Activated T-cell treated with anti-CD3 and anti-CD28 coated beads, Interleukin-2, amount 50 U/mL, for 72 hours (primary cell): ENCODE measurements around the gene FGFR4. TPM values are rescaled to one million over a fixed set of nuclear protein-coding genes. Genes with fewer than 3 reads are reported as not detected.

Experiments used
- ATAC-seq, 2 donors: fragments of 150-1000 bp; cut with Tn5 transposase; replicated peaks in 1 of 2; 2 replicates each; pipeline ENCODE4 v1.10.0; 2021; ENCODE audit warnings: moderate library complexity in 2 of 2, mild to moderate bottlenecking in 1 of 2
- DNase-seq, 2 donors: peaks; one replicate each; pipeline ENCODE4 v3.0.0; 2021 to 2022; ENCODE audit warnings: mixed read lengths in 1 of 2
- H3K27ac Mint-ChIP-seq: one replicate; pipeline ENCODE4 v1.8.0; 2022; ENCODE audit warnings: mild to moderate bottlenecking, moderate library complexity, mixed read lengths
- H3K27me3 Mint-ChIP-seq: one replicate; pipeline ENCODE4 v1.8.0; 2022; ENCODE audit warnings: low read depth, mixed read lengths
- H3K36me3 Mint-ChIP-seq, 2 donors: one replicate each; pipeline ENCODE4 v1.8.0; 2022; ENCODE audit warnings: mixed read lengths in 2 of 2, mild to moderate bottlenecking in 1 of 2; ENCODE audit not compliant: insufficient read depth in 2 of 2
- H3K4me1 Mint-ChIP-seq: one replicate; pipeline ENCODE4 v1.8.0; 2022; ENCODE audit warnings: low read depth, mixed read lengths
- H3K4me3 Mint-ChIP-seq, 2 donors: one replicate each; pipeline ENCODE4 v1.8.0; 2022; ENCODE audit warnings: mild to moderate bottlenecking in 2 of 2, mixed read lengths in 2 of 2, moderate library complexity in 2 of 2
- H3K9me3 Mint-ChIP-seq, 2 donors: one replicate each; pipeline ENCODE4 v1.8.0; 2022; ENCODE audit warnings: mixed read lengths in 2 of 2
- total RNA-seq, 2 donors: library from RNA; stranded (reverse); gene quantifications; one replicate each; pipeline ENCODE4 v1.2.3, GENCODE V29; 2022

The FGFR4 gene
- total RNA-seq, 2 donors from 2014 or later = 0.62 to 1.1 TPM

DNA sequence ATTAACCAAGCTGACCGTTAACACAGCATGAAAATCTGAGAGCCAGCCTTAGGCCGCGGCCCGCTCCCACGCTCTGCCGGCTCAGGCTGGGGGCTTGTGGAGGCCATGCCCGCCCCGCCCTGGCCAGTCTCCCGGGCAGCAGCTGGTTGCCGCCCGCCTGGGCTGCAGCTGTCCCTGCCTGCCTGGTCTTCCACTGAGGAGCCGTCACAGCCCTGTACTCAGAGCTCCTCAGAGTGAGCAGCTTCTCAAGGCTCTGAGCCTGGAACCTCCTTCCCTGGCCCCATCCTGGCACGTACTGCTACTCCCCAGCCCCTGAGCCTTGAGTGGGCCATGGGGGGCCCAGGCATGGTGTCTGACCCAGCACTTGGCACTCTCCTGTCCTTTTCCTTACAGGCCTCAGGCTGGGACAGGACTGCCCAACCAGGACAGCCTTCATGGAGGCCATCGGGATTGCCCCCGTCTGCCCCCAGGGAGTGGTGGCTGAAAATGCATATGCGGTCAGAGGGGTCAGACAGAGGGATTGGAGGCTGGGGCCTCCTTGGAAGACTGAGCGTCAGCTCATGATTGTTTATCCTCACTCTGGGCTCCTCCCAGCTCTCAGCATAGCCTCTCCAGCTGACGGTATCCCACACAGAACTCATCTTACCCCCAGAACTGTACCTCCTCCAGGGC, 11.9 kb downstream of the FGFR4 start:
- no peak for DNase-seq
- no peaks in the 10 kb centered on the region for H3K4me1 Mint-ChIP-seq
- no peak overlapping the region for H3K27ac Mint-ChIP-seq
- H3K36me3 Mint-ChIP-seq = no peaks in the 10 kb centered on the region
- H3K9me3 Mint-ChIP-seq = no peaks in the 10 kb centered on the region
- ATAC-seq = no peak
- H3K27me3 Mint-ChIP-seq = peaks cover 7% of the 10 kb centered on the region
- H3K4me3 Mint-ChIP-seq = no peak overlapping the region

DNA sequence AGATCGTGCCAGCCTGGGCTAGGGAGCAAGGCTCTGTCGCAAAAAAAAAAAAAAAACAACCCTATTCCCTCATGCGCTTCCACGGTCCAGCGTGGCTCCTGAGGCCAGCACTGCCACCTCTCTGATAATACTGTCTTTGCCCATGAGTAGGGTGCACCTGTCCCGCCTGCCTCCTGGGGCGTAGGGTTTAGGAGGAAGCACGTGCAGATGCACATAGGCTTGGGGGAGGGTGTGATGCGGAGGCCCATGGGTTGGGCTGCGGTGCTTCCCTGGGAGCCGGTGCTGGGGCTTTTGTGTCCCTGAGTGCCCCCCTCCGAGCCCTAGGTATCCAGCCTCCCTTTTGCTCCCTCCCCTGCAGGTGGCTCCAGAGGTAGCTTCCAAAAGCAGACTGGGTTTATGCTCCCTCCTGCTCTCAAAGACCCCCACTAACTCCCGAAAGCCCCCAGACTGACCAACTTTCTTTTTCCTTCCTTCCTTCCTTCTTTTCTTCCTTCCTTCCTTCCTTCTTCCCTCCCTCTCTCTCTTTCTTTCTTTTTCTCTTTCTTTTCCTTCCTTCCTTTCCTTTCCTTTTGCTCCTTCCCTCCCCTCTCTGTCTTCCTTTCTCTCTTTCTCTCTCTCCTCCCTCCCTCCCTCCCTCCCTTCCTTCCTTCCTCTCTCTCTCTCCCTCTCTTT, 12.8 kb downstream of the FGFR4 start:
- no peaks in the 10 kb centered on the region for H3K36me3 Mint-ChIP-seq
- ATAC-seq (no peak), DNase-seq (no peak)
- H3K27ac Mint-ChIP-seq = no peak overlapping the region
- H3K4me1 Mint-ChIP-seq = no peaks in the 10 kb centered on the region
- H3K27me3 Mint-ChIP-seq = peaks cover 7% of the 10 kb centered on the region
- H3K4me3 Mint-ChIP-seq = no peak overlapping the region
- no peaks in the 10 kb centered on the region for H3K9me3 Mint-ChIP-seq

DNA sequence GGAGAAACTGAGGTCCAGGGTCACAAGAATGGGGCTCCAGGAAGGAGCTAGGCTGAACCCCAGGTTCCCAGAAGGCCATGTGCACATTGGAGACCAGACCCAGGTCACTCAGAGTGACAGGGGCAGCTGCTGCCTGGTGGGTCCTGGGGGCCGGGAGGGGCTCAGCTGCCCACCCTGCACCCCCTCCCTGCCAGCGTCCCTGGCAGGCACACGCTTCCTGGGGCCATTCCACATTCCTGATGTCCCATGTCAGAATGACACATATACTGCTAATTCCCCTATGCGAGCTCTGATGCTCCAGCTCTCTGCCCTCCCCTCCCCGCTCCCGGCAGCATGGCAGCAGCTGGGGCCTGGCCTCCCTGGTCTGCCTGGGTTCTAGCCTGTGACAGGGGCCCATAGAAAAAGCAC, 14.0 kb downstream of the FGFR4 start:
- Mint-ChIP-seq H3K27ac (no peak overlapping the region), H3K4me3 (no peak overlapping the region), H3K9me3 (no peaks in the 10 kb centered on the region), H3K27me3 (peaks cover 7% of the 10 kb centered on the region), H3K4me1 (no peaks in the 10 kb centered on the region), H3K36me3 (no peaks in the 10 kb centered on the region)
- no peak for DNase-seq
- ATAC-seq = no peak

DNA sequence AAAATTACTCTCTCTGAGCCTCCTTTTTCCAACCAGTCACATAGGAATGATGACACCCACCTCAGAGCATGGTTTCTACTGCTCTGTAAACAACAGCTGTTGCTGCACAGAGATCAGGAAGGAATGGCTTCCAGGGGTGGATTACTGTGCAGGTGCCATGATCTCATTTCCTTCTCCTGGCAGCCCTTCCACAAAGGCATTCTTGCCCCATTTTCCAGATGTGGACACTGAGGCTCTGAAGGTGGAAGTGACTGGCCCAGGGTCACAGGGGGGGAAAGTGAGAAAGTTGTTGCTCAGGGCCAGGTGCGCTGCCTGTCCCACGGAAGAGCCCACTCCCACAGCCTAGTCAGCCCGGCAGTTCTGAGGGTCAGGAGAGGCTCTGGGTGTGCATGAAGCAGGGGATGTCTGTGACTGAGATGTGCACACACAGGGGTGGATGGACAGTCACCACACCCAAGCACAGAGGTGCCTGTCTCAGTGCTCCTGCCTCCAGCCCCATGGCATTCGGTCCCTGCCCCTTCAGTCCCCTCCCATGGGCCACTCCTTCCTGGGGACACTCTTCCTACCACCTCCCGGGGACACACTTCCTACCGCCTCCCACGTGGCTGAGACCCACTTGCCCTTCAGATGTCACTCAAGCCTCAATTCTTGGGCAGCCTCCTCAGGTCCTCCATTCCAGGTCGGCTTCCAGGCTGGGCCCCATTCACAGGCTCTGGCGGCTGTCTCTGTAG, 17.0 kb downstream of the FGFR4 start:
- Mint-ChIP-seq H3K4me3 (no peak overlapping the region), H3K27ac (no peak overlapping the region), H3K4me1 (no peaks in the 10 kb centered on the region), H3K9me3 (no peaks in the 10 kb centered on the region), H3K27me3 (peaks cover 7% of the 10 kb centered on the region), H3K36me3 (no peaks in the 10 kb centered on the region)
- DNase-seq (no peak), ATAC-seq (no peak)

DNA sequence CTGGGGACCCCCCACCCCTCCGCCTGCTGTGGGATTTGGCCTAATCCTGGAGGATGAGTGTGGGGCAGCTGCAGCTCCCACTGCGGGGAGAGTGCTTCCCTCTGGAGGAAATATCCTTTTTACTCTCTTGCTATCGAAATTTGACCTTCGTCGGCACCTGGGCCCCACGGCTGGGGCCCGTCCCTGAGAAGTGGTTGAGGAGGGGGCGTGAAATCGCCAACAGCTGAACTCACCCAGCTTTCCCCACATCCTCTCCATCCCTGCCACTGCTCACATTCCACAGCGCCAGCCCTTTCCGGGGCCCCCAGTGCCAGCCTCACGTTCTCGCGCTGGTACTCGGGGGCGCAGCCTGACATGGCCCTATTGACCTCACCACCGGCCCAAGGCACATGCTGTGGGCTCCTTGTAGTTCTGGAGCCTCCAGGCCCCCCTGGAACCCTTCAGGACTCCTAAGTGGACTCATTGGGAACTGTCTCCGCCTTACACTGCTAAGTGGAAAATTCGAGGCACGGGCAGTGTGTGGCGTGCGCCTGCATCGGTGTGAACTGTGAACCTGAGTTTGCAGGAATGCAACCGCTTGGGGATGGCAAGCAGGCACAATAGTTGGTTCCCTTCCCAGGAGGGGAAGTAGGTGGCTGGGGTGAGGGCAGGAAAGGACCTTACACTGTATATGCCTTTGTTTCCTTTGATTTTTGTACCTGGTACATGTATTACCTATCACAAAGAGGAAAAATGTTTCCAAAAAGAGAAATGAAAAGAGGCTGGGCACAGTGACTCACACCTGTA, 19.2 kb downstream of the FGFR4 start:
- Mint-ChIP-seq H3K27ac (no peak overlapping the region), H3K4me1 (no peaks in the 10 kb centered on the region), H3K9me3 (no peaks in the 10 kb centered on the region), H3K4me3 (no peak overlapping the region), H3K36me3 (no peaks in the 10 kb centered on the region), H3K27me3 (no peaks in the 10 kb centered on the region)
- DNase-seq = no peak
- ATAC-seq = no peak

DNA sequence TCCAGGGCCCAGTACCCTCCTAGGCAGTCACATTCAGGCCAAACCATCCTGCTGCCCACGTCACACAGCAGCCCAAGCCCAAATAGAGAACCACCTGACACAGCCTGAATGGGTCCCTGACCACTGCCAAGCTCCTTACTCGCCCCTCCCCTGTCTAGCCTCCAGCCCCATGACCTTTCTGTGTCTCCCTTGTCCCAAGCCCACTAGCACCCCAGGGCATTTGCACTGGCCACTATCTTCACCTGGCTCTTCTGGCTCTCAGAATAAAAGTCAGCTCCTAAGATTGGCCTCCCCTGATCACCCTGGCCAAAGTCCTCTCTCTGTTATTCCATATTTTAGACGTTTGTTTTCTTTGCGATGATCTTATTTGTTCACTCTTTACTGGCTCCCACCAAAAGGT, 20.4 kb downstream of the FGFR4 start:
- H3K4me3 Mint-ChIP-seq = no peak overlapping the region
- H3K9me3 Mint-ChIP-seq = no peaks in the 10 kb centered on the region
- H3K4me1 Mint-ChIP-seq = peaks cover 5% of the 10 kb centered on the region
- ATAC-seq (no peak), DNase-seq (no peak)
- no peaks in the 10 kb centered on the region for H3K36me3 Mint-ChIP-seq
- no peaks in the 10 kb centered on the region for H3K27me3 Mint-ChIP-seq
- H3K27ac Mint-ChIP-seq = no peak overlapping the region

DNA sequence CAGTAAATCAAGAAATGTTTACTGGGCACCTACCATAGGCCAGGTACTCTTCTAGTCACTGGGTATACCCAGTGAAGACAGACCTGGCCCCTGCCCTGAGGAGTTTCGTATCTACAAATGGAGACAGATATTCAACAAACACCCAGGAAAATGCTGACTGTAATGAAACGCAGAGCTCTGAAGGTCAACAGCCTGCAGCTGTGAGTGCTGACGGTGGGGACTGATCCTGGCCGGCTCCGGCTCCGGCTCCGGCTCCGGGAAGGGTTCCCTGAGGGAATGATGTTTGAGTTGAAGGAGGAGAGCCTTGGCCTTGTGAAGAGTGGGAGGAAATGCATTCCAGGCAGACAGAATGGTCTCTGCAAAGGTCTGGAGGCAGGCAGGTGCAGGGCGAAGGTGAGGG, 23.1 kb downstream of the FGFR4 start:
- H3K27ac Mint-ChIP-seq = peak overlapping the region; percentile 64
- H3K4me1 Mint-ChIP-seq = peaks cover 12% of the 10 kb centered on the region
- DNase-seq (no peak), ATAC-seq (no peak)
- H3K9me3 Mint-ChIP-seq = no peaks in the 10 kb centered on the region
- H3K27me3 Mint-ChIP-seq = no peaks in the 10 kb centered on the region
- H3K36me3 Mint-ChIP-seq = no peaks in the 10 kb centered on the region
- no peak overlapping the region for H3K4me3 Mint-ChIP-seq

DNA sequence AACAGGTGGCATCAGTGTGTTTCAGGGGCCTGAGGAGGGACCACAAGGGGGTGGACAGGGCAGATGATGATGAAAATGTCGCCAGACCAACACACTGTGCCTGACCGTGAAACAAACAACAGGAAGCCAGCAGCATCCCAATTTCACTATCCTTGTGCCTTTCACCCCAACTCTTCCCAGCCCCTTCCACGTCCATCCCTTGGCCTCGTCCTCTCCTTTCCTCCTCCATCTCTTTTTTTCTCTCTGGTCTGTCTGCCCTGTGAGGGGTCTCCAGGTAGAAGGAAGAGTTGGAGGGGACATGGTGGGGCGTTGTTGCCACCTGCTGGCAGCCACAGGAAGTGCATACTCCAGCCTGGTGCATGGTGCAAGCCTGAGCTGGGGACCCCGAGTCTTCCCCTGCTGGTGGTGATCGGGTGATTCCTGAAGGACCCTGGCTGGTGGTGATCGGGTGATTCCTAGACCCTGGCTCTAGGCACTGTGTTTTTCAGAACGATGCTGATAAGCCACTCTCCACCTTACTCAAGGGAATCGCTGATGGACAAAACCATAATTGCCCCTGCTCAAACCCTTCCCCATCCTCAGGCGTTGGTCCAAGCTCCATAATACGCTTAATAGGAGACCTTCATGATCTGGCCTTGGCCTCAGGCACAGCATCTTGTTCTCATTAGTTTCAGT, 25.1 kb downstream of the FGFR4 start:
- no peak overlapping the region for H3K4me3 Mint-ChIP-seq
- no peak overlapping the region for H3K27ac Mint-ChIP-seq
- peaks cover 21% of the 10 kb centered on the region for H3K4me1 Mint-ChIP-seq
- H3K9me3 Mint-ChIP-seq = no peaks in the 10 kb centered on the region
- DNase-seq (peak; percentile 70 to 74), ATAC-seq (peak; percentile 45 to 58)
- H3K27me3 Mint-ChIP-seq = no peaks in the 10 kb centered on the region
- H3K36me3 Mint-ChIP-seq = no peaks in the 10 kb centered on the region

DNA sequence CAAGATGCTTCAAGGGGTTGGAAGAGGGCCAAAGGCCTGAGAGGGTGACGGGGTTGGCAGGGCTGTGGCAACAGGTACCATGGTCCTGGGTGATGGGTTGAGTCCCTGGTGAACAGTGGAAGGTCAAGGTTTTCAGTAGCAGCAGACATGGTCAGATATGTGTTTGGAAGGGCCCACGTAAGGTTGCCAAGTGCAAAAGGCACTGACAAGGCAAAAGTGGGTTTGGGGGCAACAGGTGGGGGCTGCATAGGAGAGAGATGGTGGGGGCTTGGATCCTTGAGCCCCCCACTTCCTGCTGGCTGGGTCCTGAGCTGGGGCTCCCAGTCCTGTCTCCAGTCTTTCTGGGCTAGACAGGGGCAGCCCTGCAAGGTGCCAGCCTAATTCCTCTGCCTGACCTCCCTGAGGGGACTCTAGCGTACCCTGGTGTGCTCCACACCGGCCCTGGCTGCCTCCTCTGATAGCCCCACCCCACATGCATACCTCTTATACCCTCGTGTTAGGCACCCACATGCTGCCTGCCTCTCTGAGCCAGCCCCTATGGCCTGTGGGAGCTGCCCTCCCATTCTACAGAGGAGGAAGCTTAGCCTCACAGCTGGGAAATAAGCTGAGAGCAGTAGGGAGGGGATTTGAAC, 26.0 kb downstream of the FGFR4 start:
- H3K4me1 Mint-ChIP-seq = peaks cover 27% of the 10 kb centered on the region
- no peak overlapping the region for H3K4me3 Mint-ChIP-seq
- H3K36me3 Mint-ChIP-seq = no peaks in the 10 kb centered on the region
- no peak overlapping the region for H3K27ac Mint-ChIP-seq
- ATAC-seq (no peak), DNase-seq (no peak)
- no peaks in the 10 kb centered on the region for H3K9me3 Mint-ChIP-seq
- H3K27me3 Mint-ChIP-seq = no peaks in the 10 kb centered on the region

DNA sequence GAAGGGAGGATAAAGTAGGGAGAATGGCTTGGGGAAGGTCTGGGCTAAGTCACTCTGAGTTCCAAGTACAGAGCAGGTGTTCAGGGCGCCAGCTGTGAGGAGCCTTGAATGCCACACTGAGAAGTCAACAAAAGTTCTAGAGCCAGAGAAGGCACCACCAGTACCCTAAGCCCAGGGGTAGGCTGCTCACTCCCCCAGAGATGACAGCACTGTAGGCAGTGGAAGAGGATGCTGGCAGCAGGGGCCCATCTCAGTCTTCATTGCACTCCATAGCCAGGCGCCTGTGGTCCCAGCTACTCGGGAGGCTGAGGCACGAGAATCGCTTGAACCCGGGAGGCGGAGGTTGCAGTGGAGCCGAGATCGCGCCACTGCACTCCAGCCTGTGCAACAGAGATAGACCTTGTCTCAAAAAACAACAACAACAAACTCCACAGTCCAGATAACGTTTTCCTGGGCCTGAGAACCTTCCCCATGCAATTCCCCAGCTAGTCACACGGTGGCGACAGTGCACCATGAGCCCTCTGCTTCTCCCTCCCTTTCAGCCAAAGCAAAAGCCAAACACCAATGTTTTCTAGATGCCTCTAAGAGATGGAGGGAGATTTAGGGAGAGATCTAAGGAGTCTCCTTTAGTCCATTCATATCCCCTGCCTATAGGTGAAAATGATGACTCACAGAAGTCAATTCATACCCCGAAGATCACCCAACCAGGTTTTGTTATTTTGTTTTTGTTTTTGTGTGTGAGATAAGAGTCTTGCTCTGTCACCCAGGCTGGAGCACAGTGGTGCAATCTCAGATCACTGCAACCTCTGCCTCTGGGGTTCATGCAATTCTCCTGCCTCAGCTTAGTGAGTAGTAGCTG, 27.1 kb downstream of the FGFR4 start:
- DNase-seq (peak; percentile 78 to 83), ATAC-seq (peak; percentile 43 to 48)
- Mint-ChIP-seq H3K27ac (no peak overlapping the region), H3K36me3 (no peaks in the 10 kb centered on the region), H3K4me3 (no peak overlapping the region), H3K27me3 (no peaks in the 10 kb centered on the region), H3K4me1 (peaks cover 27% of the 10 kb centered on the region), H3K9me3 (no peaks in the 10 kb centered on the region)

DNA sequence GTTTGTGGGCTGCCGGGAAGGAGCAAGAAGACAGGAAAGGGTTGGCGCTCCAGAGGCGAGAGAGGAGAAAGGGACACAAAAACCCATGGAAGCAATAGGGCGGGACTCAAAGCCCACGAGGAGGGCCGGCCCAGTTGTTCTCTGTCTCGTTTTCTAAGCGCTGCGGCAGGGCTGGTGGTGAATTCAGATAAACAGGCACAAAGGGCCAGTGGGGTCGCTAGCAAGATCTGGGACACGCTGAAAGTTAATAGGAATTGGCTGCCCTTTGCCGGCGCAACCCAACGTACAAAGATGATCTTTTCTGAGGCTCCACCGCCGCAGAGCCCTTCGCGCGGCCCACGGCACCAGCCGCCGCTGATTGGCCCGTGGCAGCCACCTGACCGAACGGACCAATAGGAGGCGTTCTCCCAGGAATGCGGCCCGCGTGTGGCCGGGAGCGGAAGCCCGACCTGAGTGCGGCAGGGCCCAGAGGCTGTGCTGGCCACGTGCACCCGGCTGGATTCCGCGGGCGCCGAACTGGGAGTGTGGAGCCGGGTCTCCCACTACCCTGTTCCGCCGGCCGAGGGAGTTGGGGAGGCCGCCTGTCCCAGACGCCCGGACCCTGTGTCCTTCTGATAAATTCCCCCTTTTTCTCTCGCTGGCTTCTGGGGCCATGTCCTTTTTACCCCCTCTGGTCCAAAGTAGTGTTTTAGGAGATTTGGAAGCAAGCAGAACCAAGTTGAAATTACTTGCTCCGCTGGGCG, 30.1 kb downstream of the FGFR4 start:
- no peaks in the 10 kb centered on the region for H3K9me3 Mint-ChIP-seq
- H3K27me3 Mint-ChIP-seq = no peaks in the 10 kb centered on the region
- DNase-seq (peak; percentile 89 to 91), ATAC-seq (peak; percentile 97 to 98)
- no peaks in the 10 kb centered on the region for H3K36me3 Mint-ChIP-seq
- peak overlapping the region; percentile 55 to 76 for H3K4me3 Mint-ChIP-seq
- H3K4me1 Mint-ChIP-seq = peaks cover 23% of the 10 kb centered on the region
- H3K27ac Mint-ChIP-seq = peak overlapping the region; percentile 57
